ENCODE results near the gene EPB41L1.

GRCh38 chr20:36167902-36168503 is 13.5 kb downstream of the EPB41L1 start:
- TF ChIP-seq CTCF (IDR thresholded peaks at IDR 0.05) = no peak
- no peak for TF ChIP-seq POLR2A (IDR thresholded peaks at IDR 0.05)

Data from vagina (tissue), 2 donors.